ENCODE measurements around the gene ZBTB16.

Gene ZBTB16

DNA sequence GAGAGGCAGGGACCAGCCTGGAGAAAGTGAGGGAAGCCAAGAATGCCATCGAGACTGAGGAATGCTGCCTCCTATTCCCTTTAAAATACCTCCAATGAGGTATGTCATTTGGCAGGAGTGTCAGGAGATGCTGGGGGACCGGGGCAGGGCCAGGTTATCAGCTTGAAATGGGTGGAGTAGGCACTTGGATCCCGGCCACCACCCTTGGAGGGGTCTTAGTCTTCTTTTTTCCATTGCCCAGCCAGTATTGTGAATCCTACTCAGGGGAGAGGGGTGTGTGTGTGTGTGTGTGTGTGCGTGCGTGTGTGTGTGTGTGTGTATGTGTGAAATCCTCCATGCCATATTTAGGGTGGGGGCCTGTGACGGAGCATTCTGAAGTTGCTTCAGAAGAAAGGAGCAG lies 116.2 kb downstream of the ZBTB16 start:
- no peaks in the 10 kb centered on the region for H3K9me3 ChIP-seq (ENCODE audit: severe bottlenecking)
- no peak overlapping the region for H3K27ac ChIP-seq

GRCh38 chr11:114176321-114176720 lies 116.8 kb downstream of the ZBTB16 start:
- no peak for TF ChIP-seq CTCF (IDR thresholded peaks at IDR 0.05; ENCODE audit: low read depth, low read length)
- Histone ChIP-seq H3K36me3 (no peaks in the 10 kb centered on the region), H3K9me3 (ENCODE audit: severe bottlenecking) (no peaks in the 10 kb centered on the region), H3K27ac (no peak overlapping the region), H3K27me3 (ENCODE audit: insufficient read depth, low read depth, severe bottlenecking) (no peaks in the 10 kb centered on the region), H3K4me3 (ENCODE audit: low read depth, low read length) (no peak overlapping the region)
- no peak for DNase-seq

More for the DNA sequence above, 116.2 kb downstream of the ZBTB16 start:
- no peak for DNase-seq
- Histone ChIP-seq H3K27me3 (ENCODE audit: insufficient read depth, low read depth, severe bottlenecking) (no peaks in the 10 kb centered on the region), H3K4me3 (ENCODE audit: low read depth, low read length) (no peak overlapping the region), H3K36me3 (no peaks in the 10 kb centered on the region)
- no peak for TF ChIP-seq CTCF (IDR thresholded peaks at IDR 0.05; ENCODE audit: low read depth, low read length)

GRCh38 chr11:114178656-114179055 lies 119.1 kb downstream of the ZBTB16 start:
- no peaks in the 10 kb centered on the region for H3K9me3 ChIP-seq (ENCODE audit: severe bottlenecking)
- no peak for DNase-seq
- no peaks in the 10 kb centered on the region for H3K27me3 ChIP-seq (ENCODE audit: insufficient read depth, low read depth, severe bottlenecking)
- no peak overlapping the region for H3K4me3 ChIP-seq (ENCODE audit: low read depth, low read length)
- no peak for TF ChIP-seq CTCF (IDR thresholded peaks at IDR 0.05; ENCODE audit: low read depth, low read length)
- H3K36me3 ChIP-seq: no peaks in the 10 kb centered on the region
- no peak overlapping the region for H3K27ac ChIP-seq

DNA sequence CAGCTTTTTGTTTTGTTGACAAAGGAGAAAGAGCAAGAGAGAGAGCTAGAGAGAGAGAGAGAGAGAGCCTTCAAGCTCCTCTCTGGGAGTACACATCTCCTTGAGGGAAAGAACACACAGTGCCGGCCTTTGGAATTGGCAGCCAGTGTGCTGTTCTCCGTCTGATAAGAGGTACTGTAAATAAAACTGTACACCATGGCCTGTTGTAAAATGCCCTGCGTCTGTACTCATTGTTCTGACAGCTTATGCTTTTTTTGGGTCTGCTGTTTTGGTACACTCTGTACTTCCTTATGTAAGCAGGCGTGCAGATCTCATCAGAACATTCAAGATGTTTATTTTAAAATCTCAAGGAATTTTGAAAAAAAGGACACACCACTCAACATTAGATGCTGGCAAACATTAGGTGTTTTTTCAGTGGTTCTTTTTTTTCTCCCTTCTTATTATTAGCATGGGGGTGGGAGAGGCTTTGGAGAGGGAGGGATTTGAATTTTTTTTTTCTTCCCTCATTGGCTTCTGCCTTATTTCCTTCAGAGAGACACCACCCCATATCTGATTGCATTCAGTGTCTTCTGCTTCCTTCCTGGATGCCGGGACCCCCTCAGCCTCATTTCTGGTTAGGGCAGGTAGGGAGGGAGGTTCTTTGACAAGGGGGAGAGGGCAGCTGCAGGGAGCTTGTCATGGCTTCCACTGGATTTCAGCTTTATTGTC lies 119.9 kb downstream of the ZBTB16 start:
- H3K27me3 ChIP-seq (ENCODE audit: insufficient read depth, low read depth, severe bottlenecking): no peaks in the 10 kb centered on the region
- H3K9me3 ChIP-seq (ENCODE audit: severe bottlenecking): no peaks in the 10 kb centered on the region
- DNase-seq: no peak
- H3K36me3 ChIP-seq: no peaks in the 10 kb centered on the region
- H3K27ac ChIP-seq: no peak overlapping the region
- TF ChIP-seq CTCF (IDR thresholded peaks at IDR 0.05; ENCODE audit: low read depth, low read length): no peak
- H3K4me3 ChIP-seq (ENCODE audit: low read depth, low read length): no peak overlapping the region

DNA sequence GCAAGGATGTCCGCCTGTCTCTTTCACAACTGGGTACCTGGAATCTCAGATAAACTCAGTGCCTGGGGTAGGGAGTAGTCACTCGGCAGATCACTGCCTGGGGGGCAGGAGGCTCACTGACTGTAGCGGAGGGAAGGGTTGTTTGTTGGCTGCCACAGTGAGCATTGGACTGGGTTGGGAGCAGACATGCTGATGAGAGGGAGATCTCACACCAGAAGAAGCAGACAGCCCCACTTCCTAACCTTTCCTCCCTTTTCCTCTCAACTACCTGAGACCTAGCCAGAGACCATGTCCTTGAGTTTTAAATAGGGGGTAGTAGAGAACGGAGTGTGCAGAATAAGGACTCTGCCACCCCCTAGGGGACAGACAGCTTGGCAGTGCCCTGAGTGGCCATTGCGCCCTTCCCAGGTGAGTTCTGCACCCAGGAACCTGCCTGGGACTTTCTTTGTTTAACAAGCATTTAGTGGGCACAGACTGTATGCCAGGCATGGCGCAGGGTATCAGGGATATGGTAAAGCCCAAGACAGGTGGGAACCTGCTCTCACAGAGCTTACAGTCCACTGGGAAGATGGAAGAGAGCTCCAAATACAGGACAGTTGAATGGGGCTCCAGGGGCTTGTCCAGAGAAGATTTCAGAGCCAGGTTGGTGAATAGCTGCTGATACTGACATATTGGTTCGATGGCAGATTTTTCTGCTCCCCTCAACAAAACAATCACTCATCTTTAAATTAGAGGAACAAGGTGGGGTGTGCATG lies 121.0 kb downstream of the ZBTB16 start:
- peak; percentile 75 for TF ChIP-seq CTCF (IDR thresholded peaks at IDR 0.05; ENCODE audit: low read depth, low read length)
- H3K36me3 ChIP-seq: no peaks in the 10 kb centered on the region
- peak; percentile 32 for DNase-seq
- H3K4me3 ChIP-seq (ENCODE audit: low read depth, low read length): no peak overlapping the region
- no peaks in the 10 kb centered on the region for H3K27me3 ChIP-seq (ENCODE audit: insufficient read depth, low read depth, severe bottlenecking)
- no peak overlapping the region for H3K27ac ChIP-seq
- no peaks in the 10 kb centered on the region for H3K9me3 ChIP-seq (ENCODE audit: severe bottlenecking)

Measured in WERI-Rb-1 (cell line).